ENCODE measurements around the gene DEFB113.

DNA sequence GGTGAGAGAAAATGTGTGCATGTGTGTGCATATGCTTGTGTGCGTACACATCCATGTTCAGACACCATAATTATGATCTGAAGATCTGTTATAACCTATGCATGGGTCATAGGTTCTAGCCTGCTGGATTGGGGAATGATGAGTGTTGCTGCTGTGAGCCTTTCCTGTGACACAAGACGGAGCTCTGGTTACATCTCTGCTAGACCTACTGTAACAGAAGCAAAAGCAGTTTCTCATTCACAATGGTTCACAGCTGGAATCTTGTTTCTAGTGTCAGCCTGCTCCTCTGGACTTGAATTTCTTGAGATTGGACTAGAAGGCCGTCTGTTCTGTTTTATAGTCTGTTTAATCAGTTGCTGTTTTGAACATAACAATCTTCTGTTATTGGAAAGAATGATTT lies 45.6 kb downstream of the DEFB113 start:
- TF ChIP-seq, protein P1, sequence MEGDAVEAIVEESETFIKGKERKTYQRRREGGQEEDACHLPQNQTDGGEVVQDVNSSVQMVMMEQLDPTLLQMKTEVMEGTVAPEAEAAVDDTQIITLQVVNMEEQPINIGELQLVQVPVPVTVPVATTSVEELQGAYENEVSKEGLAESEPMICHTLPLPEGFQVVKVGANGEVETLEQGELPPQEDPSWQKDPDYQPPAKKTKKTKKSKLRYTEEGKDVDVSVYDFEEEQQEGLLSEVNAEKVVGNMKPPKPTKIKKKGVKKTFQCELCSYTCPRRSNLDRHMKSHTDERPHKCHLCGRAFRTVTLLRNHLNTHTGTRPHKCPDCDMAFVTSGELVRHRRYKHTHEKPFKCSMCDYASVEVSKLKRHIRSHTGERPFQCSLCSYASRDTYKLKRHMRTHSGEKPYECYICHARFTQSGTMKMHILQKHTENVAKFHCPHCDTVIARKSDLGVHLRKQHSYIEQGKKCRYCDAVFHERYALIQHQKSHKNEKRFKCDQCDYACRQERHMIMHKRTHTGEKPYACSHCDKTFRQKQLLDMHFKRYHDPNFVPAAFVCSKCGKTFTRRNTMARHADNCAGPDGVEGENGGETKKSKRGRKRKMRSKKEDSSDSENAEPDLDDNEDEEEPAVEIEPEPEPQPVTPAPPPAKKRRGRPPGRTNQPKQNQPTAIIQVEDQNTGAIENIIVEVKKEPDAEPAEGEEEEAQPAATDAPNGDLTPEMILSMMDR (IDR thresholded peaks at IDR 0.05) = no peak
- TF ChIP-seq POLR2A (IDR thresholded peaks at IDR 0.05) = no peak
